ENCODE results near the gene ORMDL2.

GRCh38 chr12:55849616-55850343, 31.9 kb downstream of the ORMDL2 start:
- TF ChIP-seq CTCF (IDR thresholded peaks at IDR 0.05; ENCODE audit: low read length), result no peak
- TF ChIP-seq EZH2 (IDR thresholded peaks at IDR 0.05; ENCODE audit: borderline replicate concordance, low read length), result no peak

Data from OCI-LY1 (cell line).